ENCODE measurements around the gene DCTD.

The DCTD gene

GRCh38 chr4:182847576-182848450 is 69.4 kb downstream of the DCTD start:
- DNase-seq, result peak in 2 of 10 donors; percentile 49 to 56
- intact Hi-C loops (cut with DNase I), result no loop called here

- intact Hi-C loops (cut with DNase I), result no loop called here
Measured at GRCh38 chr4:182846036-182846435, 71.2 kb downstream of the DCTD start.

GRCh38 chr4:182845618-182846017 is 71.6 kb downstream of the DCTD start:
- DNase-seq, result peak in 2 of 10 donors; percentile 27 to 55
- intact Hi-C loops (cut with DNase I), result no loop called here

More at GRCh38 chr4:182846036-182846435, 71.2 kb downstream of the DCTD start:
- DNase-seq, result peak in 2 of 10 donors; percentile 49 to 66

GRCh38 chr4:182843808-182844325 is 73.3 kb downstream of the DCTD start:
- DNase-seq, result peak in 2 of 10 donors; percentile 6 to 30
- intact Hi-C loops (cut with DNase I), result no loop called here

- intact Hi-C loops (cut with DNase I), result no loop called here
- DNase-seq, result peak in 2 of 10 donors; percentile 25 to 62
Measured at GRCh38 chr4:182842759-182843390, 74.3 kb downstream of the DCTD start.

- intact Hi-C loops (cut with DNase I), result no loop called here
- DNase-seq, result peak in 2 of 10 donors; percentile 23 to 71
Measured at GRCh38 chr4:182842104-182842600, 75.0 kb downstream of the DCTD start.

GRCh38 chr4:182840108-182840507 is 77.1 kb downstream of the DCTD start:
- peak in 1 of 10 donors; percentile 57 for DNase-seq
- intact Hi-C loops (cut with DNase I), result no loop called here

Measured in posterior cingulate gyrus (tissue), 11 donors.